H1 (cell line): ENCODE measurements around the gene TMEM222. TPM values are rescaled to one million over a fixed set of nuclear protein-coding genes. Genes with fewer than 3 reads are reported as not detected.

Source experiments
- CTCF ChIA-PET: fragments of 300-600 bp; sonication (Branson Sonifier 250); formaldehyde crosslinking; loops from one replicate; lab custom pipeline; 2021; ENCODE audit not compliant: partially characterized antibody; lab: Charles Lee
- POLR2A ChIA-PET: fragments of 300-600 bp; sonication (Branson Sonifier 250); formaldehyde crosslinking; loops from one replicate; lab custom pipeline; 2021; ENCODE audit warnings: inconsistent platforms; ENCODE audit not compliant: partially characterized antibody; lab: Charles Lee
- DNase-seq, 2 experiments: peaks; one replicate each; pipeline versions ENCODE4 v3.0.0 to v3.0.0-alpha.2; 2010 to 2022; ENCODE audit warnings: low spot score in 2 of 2, low read depth in 1 of 2, mixed read lengths in 1 of 2
- FAIRE-seq: peaks from 2 replicates; lab custom pipeline; 2011; peaks lifted over from hg19 to GRCh38; lab: Jason Lieb, UNC
- H2AFZ ChIP-seq: 2 replicates; pipeline ENCODE4 v1.8.1; 2012; ENCODE audit warnings: low read length, inconsistent platforms
- H2AK5ac ChIP-seq: 2 replicates; pipeline ENCODE4 v1.6.1; 2013; ENCODE audit warnings: low read depth, low read length
- H2BK120ac ChIP-seq: replicated peaks from 2 replicates; pipeline ENCODE3; 2013; ENCODE audit warnings: low read depth, low read length, inconsistent platforms
- H2BK12ac ChIP-seq: 2 replicates; pipeline ENCODE4 v1.6.1; 2013; ENCODE audit warnings: low read depth, low read length
- H2BK15ac ChIP-seq: 2 replicates; pipeline ENCODE4 v1.6.1; 2013; ENCODE audit warnings: low read length
- H2BK20ac ChIP-seq: 2 replicates; pipeline ENCODE4 v1.6.1; 2013; ENCODE audit warnings: low read length
- H2BK5ac ChIP-seq: 2 replicates; pipeline ENCODE4 v1.6.1; 2013; ENCODE audit warnings: low read depth, low read length
- H3K14ac ChIP-seq: 2 replicates; pipeline ENCODE4 v1.6.1; 2013; ENCODE audit warnings: inconsistent platforms; ENCODE audit not compliant: insufficient read length
- H3K18ac ChIP-seq: 2 replicates; pipeline ENCODE4 v1.6.1; 2013; ENCODE audit warnings: low read length; ENCODE audit errors: extremely low read depth
- H3K23ac ChIP-seq: 2 replicates; pipeline ENCODE4 v1.6.1; 2013; ENCODE audit warnings: inconsistent platforms; ENCODE audit not compliant: insufficient read length
- H3K23me2 ChIP-seq: 2 replicates; pipeline ENCODE4 v1.6.1; 2013; ENCODE audit warnings: low read depth, low read length
- H3K27ac ChIP-seq: 2 replicates; pipeline ENCODE4 v1.6.1; 2011; ENCODE audit warnings: low read depth, low read length, inconsistent platforms
- H3K27me3 ChIP-seq, 4 experiments: replicated peaks in 1 of 4; 1 replicate in 1 of 4; 2 replicates in 3 of 4; pipeline versions ENCODE4 v1.6.1 to v1.8.1; 2011 to 2013; ENCODE audit warnings: low read length in 3 of 4, mild to moderate bottlenecking in 3 of 4, inconsistent platforms in 2 of 4, mixed read lengths in 2 of 4, moderate library complexity in 1 of 4; ENCODE audit not compliant: control insufficient read depth in 3 of 4, insufficient read depth in 3 of 4; ENCODE audit errors: extremely low read depth in 1 of 4
- H3K36me3 ChIP-seq, 4 experiments: 2 replicates each; pipeline versions ENCODE4 v1.6.1 to v1.8.1; 2011 to 2013; ENCODE audit warnings: mild to moderate bottlenecking in 4 of 4, low read length in 3 of 4, moderate library complexity in 2 of 4, control low read depth in 1 of 4, inconsistent platforms in 1 of 4; ENCODE audit not compliant: insufficient read depth in 4 of 4, control insufficient read depth in 2 of 4
- H3K4ac ChIP-seq: replicated peaks from 2 replicates; pipeline ENCODE3; 2013; ENCODE audit warnings: low read length, low read depth, mixed read lengths, inconsistent platforms; ENCODE audit not compliant: insufficient read length
- H3K4me1 ChIP-seq, 4 experiments: replicated peaks in 1 of 4; 1 replicate in 1 of 4; 2 replicates in 3 of 4; pipeline versions ENCODE4 v1.6.1 to v1.8.1; 2011 to 2013; ENCODE audit warnings: low read length in 3 of 4, inconsistent platforms in 2 of 4, mixed read lengths in 1 of 4; ENCODE audit not compliant: insufficient read depth in 4 of 4, control insufficient read depth in 3 of 4
- H3K4me2 ChIP-seq, 2 experiments: 2 replicates each; pipeline versions ENCODE4 v1.6.1 to v1.8.1; 2011 to 2013; ENCODE audit warnings: low read depth in 2 of 2, low read length in 2 of 2, control low read depth in 1 of 2, inconsistent platforms in 1 of 2, mild to moderate bottlenecking in 1 of 2; ENCODE audit not compliant: insufficient read depth in 1 of 2
- H3K4me3 ChIP-seq, 4 experiments: fragments of 200-600, 300-600 bp in 1 of 4; sonication (generic), shearing (Covaris generic), sonication (Bioruptor Twin) in 1 of 4; 2 replicates each; pipeline versions ENCODE4 v1.5.1 to v1.8.1; 2011 to 2016; ENCODE audit warnings: low read length in 4 of 4, low read depth in 3 of 4, control low read depth in 2 of 4, inconsistent platforms in 2 of 4, mild to moderate bottlenecking in 2 of 4, mixed read lengths in 1 of 4, moderate library complexity in 1 of 4; ENCODE audit not compliant: insufficient read depth in 2 of 4; ENCODE audit errors: extremely low read depth in 1 of 4
- H3K56ac ChIP-seq: replicated peaks from 2 replicates; pipeline ENCODE3; 2013; ENCODE audit warnings: low read depth, mild to moderate bottlenecking, mixed read lengths, low read length, inconsistent platforms; ENCODE audit not compliant: insufficient read length
- H3K79me1 ChIP-seq: 2 replicates; pipeline ENCODE4 v1.6.1; 2013; ENCODE audit warnings: low read depth, low read length, control low read depth
- H3K79me2 ChIP-seq, 2 experiments: 2 replicates each; pipeline versions ENCODE4 v1.6.1 to v1.8.1; 2012 to 2013; ENCODE audit warnings: low read length in 2 of 2, mild to moderate bottlenecking in 2 of 2, inconsistent platforms in 1 of 2; ENCODE audit not compliant: insufficient read depth in 2 of 2, control insufficient read depth in 1 of 2
- H3K9ac ChIP-seq, 4 experiments: replicated peaks in 1 of 4; 1 replicate in 1 of 4; 2 replicates in 3 of 4; pipeline versions ENCODE4 v1.6.1 to v1.8.1; 2011 to 2013; ENCODE audit warnings: low read depth in 3 of 4, low read length in 3 of 4, control low read depth in 2 of 4, mild to moderate bottlenecking in 2 of 4, moderate library complexity in 2 of 4, inconsistent platforms in 1 of 4; ENCODE audit errors: extremely low read depth in 1 of 4
- H3K9me3 ChIP-seq, 2 experiments: 2 replicates each; pipeline versions ENCODE4 v1.6.1 to v1.8.1; 2012 to 2013; ENCODE audit warnings: mild to moderate bottlenecking in 2 of 2, moderate library complexity in 2 of 2, control low read depth in 1 of 2, inconsistent platforms in 1 of 2, low read depth in 1 of 2, low read length in 1 of 2, mixed read lengths in 1 of 2; ENCODE audit not compliant: insufficient read depth in 2 of 2
- H4K20me1 ChIP-seq, 2 experiments: replicated peaks in 1 of 2; 2 replicates each; pipeline versions ENCODE3 to v1.8.1; 2011 to 2013; ENCODE audit warnings: inconsistent platforms in 2 of 2, low read length in 2 of 2, mild to moderate bottlenecking in 1 of 2; ENCODE audit not compliant: insufficient read depth in 2 of 2, control insufficient read depth in 1 of 2
- H4K5ac ChIP-seq: 2 replicates; pipeline ENCODE4 v1.6.1; 2013; ENCODE audit warnings: low read length, low read depth, mixed read lengths, inconsistent platforms; ENCODE audit not compliant: insufficient read length
- H4K8ac ChIP-seq: 2 replicates; pipeline ENCODE4 v1.8.0; 2013; ENCODE audit warnings: mild to moderate bottlenecking, moderate library complexity, low read length, inconsistent platforms; ENCODE audit not compliant: insufficient read depth; ENCODE audit errors: extremely low read depth
- H4K91ac ChIP-seq: replicated peaks from 2 replicates; pipeline ENCODE3; 2013; ENCODE audit warnings: low read length, mixed read lengths, inconsistent platforms; ENCODE audit not compliant: insufficient read length
- RBBP5 ChIP-seq: IDR thresholded peaks from 2 replicates; pipeline ENCODE4 v1.7.1; 2012; ENCODE audit warnings: low read depth, mild to moderate bottlenecking, inconsistent platforms, low read length, moderate library complexity, borderline replicate concordance
- SIN3A ChIP-seq, 2 experiments: IDR thresholded peaks in 1 of 2; conservative IDR thresholded peaks in 1 of 2; 2 replicates each; pipeline ENCODE4 v1.6.1; 2011 to 2012; ENCODE audit warnings: low read length in 2 of 2, improper control_type of control experiment in 1 of 2, low read depth in 1 of 2, mild to moderate bottlenecking in 1 of 2
- WGBS, 2 experiments: shearing (Covaris generic) in 1 of 2; methylation state at CpG; one replicate each; pipeline versions ENCODE4 v1.1.6 to v1.1.7; 2013 to 2015; ENCODE audit warnings: low lambda C conversion rate in 2 of 2, mixed read lengths in 2 of 2, inconsistent platforms in 1 of 2, low coverage in 1 of 2, missing lambda C conversion rate in 1 of 2; ENCODE audit not compliant: insufficient replicate concordance in 2 of 2, insufficient coverage in 1 of 2, insufficient read length in 1 of 2; ENCODE audit errors: extremely low coverage in 1 of 2, missing lambda C conversion rate in 1 of 2; 5-methylcytosine and 5-hydroxymethylcytosine counted together
- polyA plus RNA-seq, 7 experiments: library from polyadenylated mRNA; depleted of rRNA in 3 of 7; stranded (reverse) in 5 of 7; unstranded in 2 of 7; fragments of >200 nt in 5 of 7; fragments of 200-250 nt in 2 of 7; gene quantifications; 1 replicate in 5 of 7; 2 replicates in 1 of 7; 4 replicates in 1 of 7; pipeline versions ENCODE4 v1.2.1 to v1.2.3, GENCODE V29; 2011 to 2013; ENCODE audit warnings: missing spikeins in 2 of 7, mixed read lengths in 2 of 7
- total RNA-seq: library from RNA; stranded (reverse); fragmentation: NEBNext Ultra II Directional; extraction: Animal tissue kit (Norgen Biotek cat#: 25700); gene quantifications from 2 replicates; pipeline ENCODE4 v1.2.1, GENCODE V29; 2021
- TF ChIP-seq, protein P1 (sequence below): IDR thresholded peaks from 2 replicates; pipeline ENCODE4 v1.6.1; 2012; ENCODE audit warnings: inconsistent platforms

TMEM222 gene
- total and polyA plus RNA-seq, 2 of the 8 experiments (the other 6 are each of a cell fraction or from before 2014, with no cell fraction given): 27.0 to 51.8 TPM

DNA sequence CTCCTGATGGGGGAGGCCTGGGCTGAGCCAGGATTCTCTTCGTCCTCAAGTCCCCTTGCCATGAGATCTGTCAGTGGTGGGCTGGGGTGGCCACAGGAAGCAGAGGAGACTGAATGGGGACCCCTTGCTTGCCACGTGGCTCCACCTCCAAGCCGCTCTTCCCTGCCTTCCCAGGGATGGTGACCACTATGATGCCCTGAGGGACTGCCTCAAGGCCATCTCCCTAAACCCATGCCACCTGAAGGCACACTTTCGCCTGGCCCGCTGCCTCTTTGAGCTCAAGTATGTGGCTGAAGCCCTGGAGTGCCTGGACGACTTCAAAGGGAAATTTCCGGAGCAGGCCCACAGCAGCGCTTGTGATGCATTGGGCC lies 20.9 kb upstream of the TMEM222 start:
- H3K9ac ChIP-seq: no peak overlapping the region
- H2BK120ac ChIP-seq: no peak overlapping the region
- peak overlapping the region; percentile 71; the same call in 1 of the 2 replicates for H2BK5ac ChIP-seq
- TF ChIP-seq RBBP5 (no peak), SIN3A (conservative IDR thresholded peaks at IDR 0.05 in 1 of 2, IDR thresholded peaks at IDR 0.05 in 1 of 2; ENCODE audit: low read depth in 1 of 2, low read length in 2 of 2) (0 out of 4 replicates have a peak, but pooled peaks of 1 of the 2 experiments have one; percentile 41)
- TF ChIP-seq, protein P1, sequence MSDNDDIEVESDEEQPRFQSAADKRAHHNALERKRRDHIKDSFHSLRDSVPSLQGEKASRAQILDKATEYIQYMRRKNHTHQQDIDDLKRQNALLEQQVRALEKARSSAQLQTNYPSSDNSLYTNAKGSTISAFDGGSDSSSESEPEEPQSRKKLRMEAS: peak; percentile 41; the same call in 1 of the 2 replicates
- no peak overlapping the region for H3K14ac ChIP-seq
- 0 out of 2 replicates have a peak overlapping the region, but pooled peaks have one; percentile 30 for H4K8ac ChIP-seq
- DNase-seq (no peak), FAIRE-seq (no peak)
- POLR2A ChIA-PET: interaction anchor here (0.7 to 2.5 kb wide), 15 partner anchors 17 to 96 kb away, joined by 3 to 10 read pairs (median 4); partner anchors contain the start of genes CD164L2 and MAP3K6
- H3K79me2 ChIP-seq: no peaks in the 10 kb centered on the region
- no peak overlapping the region for H3K4me3 ChIP-seq
- H2AK5ac ChIP-seq: no peak overlapping the region
- H3K23me2 ChIP-seq: no peaks in the 10 kb centered on the region
- no peaks in the 10 kb centered on the region for H3K36me3 ChIP-seq
- no peak overlapping the region for H3K56ac ChIP-seq
- H3K23ac ChIP-seq: no peak overlapping the region
- peak overlapping the region; percentile 81 for H3K18ac ChIP-seq
- H3K4me1 ChIP-seq: peaks cover 0 to 22% (median 11%) of the 10 kb centered on the region in 4 experiments; a peak in 6 of 7 replicates
- no peak overlapping the region for H4K5ac ChIP-seq
- CTCF ChIA-PET: interaction anchor here (0.5 to 17.9 kb wide), 43 partner anchors 10 to 1886 kb away, joined by 3 to 321 read pairs (median 5); partner anchors contain the start of genes AHDC1, CD164L2, GPR3 and MAP3K6
- H2BK12ac ChIP-seq: peak overlapping the region; percentile 94; the same call in 1 of the 2 replicates
- no peaks in the 10 kb centered on the region for H4K20me1 ChIP-seq
- H3K79me1 ChIP-seq: no peaks in the 10 kb centered on the region
- H2AFZ ChIP-seq: no peak overlapping the region
- 73% methylated on average over 8 of the region's 8 CpGs; no CpG with 5 or more reads in 1 of the 2 experiments for WGBS, 2 experiments
- H4K91ac ChIP-seq: peak overlapping the region; percentile 49
- H3K4ac ChIP-seq: no peak overlapping the region
- no peaks in the 10 kb centered on the region for H3K27me3 ChIP-seq
- H3K4me2 ChIP-seq: peak overlapping the region in 1 of 2 experiments; percentile 26; a peak in 1 of 4 replicates
- H3K27ac ChIP-seq: no peak overlapping the region
- peak overlapping the region; percentile 84 for H2BK15ac ChIP-seq
- no peaks in the 10 kb centered on the region for H3K9me3 ChIP-seq
- peak overlapping the region; percentile 91; the same call in 1 of the 2 replicates for H2BK20ac ChIP-seq
